HG03558 (cell line): Measurements from ENCODE around the gene ZNF549.
"Not testable (repeated sequence)": the region's sequence is repeated elsewhere in the genome, so short reads cannot be mapped to it uniquely, and the experiment has no call there.

ENCODE experiments used
- ATAC-seq: cut with Tn5 transposase; IDR thresholded peaks from one replicate; pipeline ENCODE4 v1.9.1; 2021; ENCODE audit warnings: moderate number of reproducible peaks; ENCODE audit not compliant: unreplicated experiment; ENCODE audit errors: extremely low read depth

Gene ZNF549

DNA sequence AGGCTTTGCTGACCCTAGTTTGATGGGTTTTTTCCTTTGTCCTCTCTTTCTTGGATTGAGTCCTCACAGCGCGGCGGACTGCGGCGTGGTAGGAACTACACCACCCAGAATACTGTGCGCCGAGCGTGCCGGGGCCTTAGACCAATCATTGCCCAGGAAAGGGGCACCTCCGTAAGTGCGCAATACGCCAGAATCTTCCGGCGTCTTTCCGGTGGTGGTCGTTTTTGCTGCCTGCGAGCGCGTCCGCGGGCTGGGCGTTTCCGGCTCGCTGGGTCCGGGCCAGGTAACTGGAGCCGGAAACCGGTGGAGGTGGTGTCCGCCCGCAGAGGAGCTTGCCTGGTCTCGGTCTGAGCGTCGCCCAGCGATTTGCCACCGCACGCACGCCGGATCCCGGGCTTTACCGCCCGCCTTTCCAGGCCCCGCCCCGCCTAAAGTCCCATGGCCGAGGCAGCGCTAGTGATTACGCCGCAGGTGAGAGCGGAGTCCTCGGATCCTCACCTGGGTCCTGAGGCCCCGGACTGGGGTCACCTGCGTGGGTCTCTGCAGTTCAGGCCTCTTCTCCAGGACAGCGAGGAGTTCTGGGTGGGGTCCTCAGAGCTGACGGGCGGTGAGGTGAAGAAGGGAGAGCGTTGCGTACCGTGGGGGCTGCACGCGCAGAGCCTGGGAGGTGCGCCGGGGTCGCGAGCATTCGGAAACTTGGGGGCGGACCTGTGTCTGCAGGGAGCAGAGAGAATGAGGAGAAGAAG, at the start of gene ZNF549:
TSS of gene ZNF549 (plus strand) at position 221 of the 746 bp plus-strand sequence. CDS start at position 439, 218 bp downstream.
- ATAC-seq: peak; percentile 93

DNA sequence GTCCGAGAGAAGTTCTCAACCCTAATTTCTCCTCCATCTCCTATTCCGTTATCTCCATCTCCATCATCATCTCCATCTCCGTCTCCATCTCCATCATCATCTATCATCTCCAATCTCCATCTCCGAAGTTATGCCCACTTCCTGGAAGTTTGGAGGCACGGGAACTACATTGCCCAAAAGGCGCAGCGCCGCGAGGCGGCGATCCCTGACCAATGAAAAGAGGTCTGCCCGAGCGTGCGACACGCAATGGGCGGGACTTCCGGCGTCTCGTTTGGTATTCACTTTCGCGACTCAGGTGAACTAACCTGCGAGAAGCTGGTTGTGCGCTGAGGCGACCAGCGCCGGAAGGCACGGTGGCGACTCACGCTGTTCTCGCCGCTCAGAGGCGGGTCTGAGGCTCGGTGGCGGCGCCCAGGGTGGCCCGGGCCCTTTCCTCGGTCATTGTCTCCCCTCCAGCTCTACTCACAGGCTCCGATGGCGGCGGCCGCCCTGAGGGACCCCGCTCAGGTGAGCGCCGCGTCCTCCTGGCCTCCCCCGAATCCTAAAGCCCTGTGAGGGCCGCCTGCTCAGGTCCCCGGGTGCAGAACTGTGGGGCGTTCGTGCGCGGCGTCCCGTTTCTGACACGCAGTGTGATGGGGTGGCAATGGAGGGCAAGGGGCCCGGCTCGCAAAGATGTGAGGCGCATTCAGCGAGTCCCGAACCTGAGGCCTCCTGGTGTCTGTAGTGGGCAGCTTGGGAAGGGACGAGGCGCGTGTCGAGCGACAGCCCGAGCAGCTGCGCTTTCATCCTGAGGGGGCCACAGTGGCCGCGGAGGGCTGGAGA, 39.5 kb upstream of the ZNF549 start, which contains the start of gene ZNF419:
TSS of gene ZNF419 (plus strand) at position 274 of the 822 bp plus-strand sequence. CDS start at position 475, 201 bp downstream.
- peak; percentile 87 for ATAC-seq

DNA sequence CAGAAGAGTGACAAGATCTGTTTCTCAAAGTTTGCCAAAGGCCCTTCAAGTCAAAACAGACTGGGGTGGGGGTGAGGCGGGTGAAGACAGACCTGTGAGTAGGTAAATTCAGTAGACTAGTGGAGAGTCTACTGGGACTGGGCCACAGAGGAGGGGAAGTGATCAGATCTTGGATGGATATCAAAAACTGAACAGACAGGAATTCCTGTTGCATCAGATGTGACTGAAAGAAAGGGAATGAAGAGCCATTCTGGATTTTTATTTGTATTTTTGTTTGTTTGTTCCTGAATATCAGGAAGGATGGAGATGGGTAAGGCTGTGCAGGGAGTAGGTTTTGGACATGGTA, 38.9 kb upstream of the ZNF549 start:
- not testable (repeated sequence) for ATAC-seq

GRCh38 chr19:57499332-57499679, 27.9 kb upstream of the ZNF549 start:
- not testable (repeated sequence) for ATAC-seq

DNA sequence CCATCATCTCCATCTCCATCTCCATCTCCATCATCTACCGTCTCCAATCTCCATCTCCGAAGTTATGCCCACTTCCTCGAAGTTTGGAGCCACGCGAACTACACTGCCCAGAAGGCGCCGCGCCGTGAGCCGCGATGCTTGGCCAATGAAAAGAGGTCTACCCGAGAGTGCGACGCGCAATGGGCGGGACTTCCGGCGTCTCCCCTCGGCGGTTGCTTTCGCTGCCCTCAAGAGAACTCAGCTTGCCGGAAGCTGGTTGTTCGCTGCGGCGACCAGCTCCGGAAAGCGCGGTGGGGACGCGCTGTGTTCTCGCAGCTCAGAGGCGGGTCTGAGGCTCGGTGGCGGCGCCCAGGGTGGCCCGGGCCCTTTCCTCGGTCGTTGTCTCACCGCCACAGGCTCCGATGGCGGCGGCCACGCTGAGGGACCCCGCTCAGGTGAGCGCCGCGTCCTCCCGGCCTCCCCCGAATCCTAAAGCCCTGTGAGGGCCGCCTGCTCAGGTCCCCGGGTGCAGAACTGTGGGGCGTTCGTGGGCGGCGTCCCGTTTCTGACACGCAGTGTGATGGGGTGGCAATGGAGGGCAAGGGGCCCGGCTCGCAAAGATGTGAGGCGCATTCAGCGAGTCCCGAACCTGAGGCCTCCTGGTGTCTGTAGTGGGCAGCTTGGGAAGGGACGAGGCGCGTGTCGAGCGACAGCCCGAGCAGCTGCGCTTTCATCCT, 27.3 kb upstream of the ZNF549 start, which contains the start of gene ZNF773:
TSS of gene ZNF773 (plus strand) at position 259 of the 716 bp plus-strand sequence. CDS start at position 402, 143 bp downstream.
- ATAC-seq: peak; percentile 94

- not testable (repeated sequence) for ATAC-seq
Measured at GRCh38 chr19:57500400-57500799, 26.8 kb upstream of the ZNF549 start.

DNA sequence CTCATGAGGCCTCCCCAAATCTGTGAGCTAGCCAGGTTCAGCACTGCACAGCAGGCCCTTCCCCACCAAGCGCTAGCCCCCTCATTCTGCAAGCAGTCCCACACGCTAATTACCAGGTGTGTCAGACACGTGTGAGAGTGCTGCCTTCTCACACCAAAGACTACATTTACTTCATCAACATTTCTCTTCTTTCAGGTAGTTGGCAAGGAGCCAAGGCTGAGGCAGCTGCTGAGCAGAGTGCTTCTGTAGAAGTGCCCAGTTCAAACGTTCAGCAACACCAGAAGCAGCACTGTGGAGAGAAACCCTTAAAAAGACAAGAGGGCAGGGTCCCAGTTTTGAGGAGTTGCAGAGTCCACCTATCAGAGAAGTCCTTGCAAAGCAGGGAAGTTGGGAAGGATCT, 21.0 kb upstream of the ZNF549 start:
- no peak for ATAC-seq

GRCh38 chr19:57511484-57511883, 15.7 kb upstream of the ZNF549 start:
- ATAC-seq: no peak

DNA sequence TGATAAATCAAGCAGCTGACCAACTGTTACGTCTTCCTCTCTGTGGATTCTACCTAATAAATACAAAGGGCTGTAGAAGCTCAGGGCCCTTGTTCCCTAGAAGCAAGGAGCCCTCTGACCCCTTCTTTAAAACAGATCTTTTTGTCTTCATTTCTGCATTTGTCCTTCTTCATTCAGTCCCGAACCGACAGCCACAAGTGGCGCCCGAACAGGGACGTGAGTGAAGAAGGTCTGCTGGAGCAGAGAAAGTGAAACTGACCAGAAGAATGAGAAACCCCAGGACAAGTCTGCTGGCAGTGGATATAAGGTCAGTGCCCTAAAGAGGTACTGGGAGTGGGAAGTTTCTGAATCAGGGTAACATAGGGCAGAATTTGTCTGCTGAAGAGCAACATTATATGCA, 14.3 kb upstream of the ZNF549 start:
- no peak for ATAC-seq

- ATAC-seq: no peak
Measured at GRCh38 chr19:57515255-57515654, 11.9 kb upstream of the ZNF549 start.

- ATAC-seq: not testable (repeated sequence)
Measured at GRCh38 chr19:57518021-57518420, 9.1 kb upstream of the ZNF549 start.

GRCh38 chr19:57537953-57538547, 10.9 kb downstream of the ZNF549 start:
- ATAC-seq: no peak

DNA sequence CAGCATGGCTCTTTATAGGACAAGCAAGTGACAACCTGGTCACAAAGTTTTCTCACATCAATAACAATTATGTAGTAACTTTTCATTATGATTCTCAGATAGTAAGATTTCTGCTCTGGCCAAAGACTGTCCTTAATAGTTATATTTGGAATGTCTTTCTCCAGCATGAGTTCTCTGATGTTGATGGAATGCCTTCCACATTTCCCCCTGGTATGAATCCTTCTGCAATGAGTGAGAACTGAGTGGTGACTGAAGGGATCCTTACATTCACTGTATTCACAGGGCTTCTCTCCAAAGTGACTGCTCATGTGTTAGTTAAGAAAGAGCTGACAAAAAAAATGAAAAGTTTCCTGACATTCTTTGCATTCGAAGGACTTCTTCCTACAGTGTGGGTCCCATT, 19.4 kb downstream of the ZNF549 start:
- ATAC-seq: no peak

- no peak for ATAC-seq
Measured at GRCh38 chr19:57552432-57552831, 25.3 kb downstream of the ZNF549 start.

- ATAC-seq: no peak
Measured at GRCh38 chr19:57557659-57558058, 30.5 kb downstream of the ZNF549 start.

- no peak for ATAC-seq
Measured at GRCh38 chr19:57558525-57558924, 31.4 kb downstream of the ZNF549 start.

DNA sequence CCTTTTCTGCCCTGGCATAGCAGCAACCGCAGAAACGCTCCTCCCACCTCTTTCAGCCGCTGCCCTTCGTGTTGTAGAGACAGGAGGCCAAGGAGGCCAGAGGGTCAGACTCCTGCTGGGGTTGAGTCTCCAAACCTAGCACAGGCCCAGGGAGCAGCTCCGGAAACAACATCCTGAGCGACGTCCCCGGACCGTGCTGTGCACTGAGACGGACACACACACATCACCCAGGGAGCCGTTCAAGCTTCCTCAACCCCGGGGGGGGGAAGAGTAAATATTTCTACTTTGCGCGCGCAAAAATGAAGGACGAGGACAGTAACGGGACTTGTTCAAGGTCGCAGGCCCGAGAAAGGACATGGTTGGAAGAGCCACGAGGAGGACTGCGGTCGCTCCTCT, 31.9 kb downstream of the ZNF549 start:
- ATAC-seq: no peak

DNA sequence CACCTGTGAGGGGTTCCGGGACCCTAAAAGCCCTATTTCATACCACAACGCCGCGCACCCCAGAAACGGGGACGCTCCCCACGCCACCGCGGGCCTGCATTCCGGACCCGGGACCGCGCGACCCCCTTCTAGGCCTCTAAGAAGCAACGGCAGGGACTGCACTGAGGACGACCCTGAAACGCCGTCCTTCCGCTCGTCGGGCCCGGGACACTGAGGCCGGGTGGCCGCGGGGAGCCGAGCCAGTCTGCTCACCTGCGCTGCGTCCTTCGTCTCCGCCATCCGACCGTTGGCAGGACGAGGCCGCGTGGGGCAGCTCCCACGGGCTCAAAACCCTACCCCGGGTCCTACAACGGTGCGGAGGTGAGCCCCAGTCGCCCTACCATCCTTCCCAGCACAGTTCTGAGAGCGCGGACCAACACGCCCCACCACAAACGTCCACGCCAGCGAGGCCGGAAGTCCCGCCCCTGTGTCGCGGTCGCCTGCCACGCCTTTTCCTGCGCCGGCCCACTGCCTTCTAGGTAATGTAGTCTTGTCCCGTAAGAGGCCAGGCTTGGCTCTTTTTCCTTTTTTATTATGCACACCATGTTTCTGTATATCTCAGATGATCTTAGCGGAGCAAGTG, 32.4 kb downstream of the ZNF549 start, which contains the start of gene ZNF550:
TSS of gene ZNF550 (minus strand) at position 460 of the 622 bp plus-strand sequence. CDS start at position 279, 181 bp downstream.
- ATAC-seq: no peak

DNA sequence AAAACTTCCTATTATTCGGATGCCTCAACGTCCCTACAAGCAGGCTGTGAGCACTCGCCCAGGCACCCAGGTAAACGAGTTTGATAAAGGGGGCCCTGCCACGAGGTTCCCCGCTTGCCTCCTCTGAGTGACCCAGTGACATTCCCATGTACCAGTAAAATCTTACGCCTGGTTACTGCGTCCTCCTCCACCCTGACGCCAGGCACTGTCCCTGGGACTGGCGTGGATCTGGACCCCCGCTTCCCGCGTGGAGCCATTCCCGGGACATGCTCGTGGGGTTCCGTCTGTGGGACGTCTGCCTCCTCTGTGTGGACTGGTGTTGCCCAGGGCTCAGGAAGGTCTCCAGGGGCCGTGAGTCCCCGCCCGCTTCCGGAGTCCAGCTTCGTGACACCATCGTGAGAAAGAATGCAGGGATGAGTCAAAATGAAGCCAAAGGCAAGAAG, 32.9 kb downstream of the ZNF549 start:
- ATAC-seq: no peak

GRCh38 chr19:57563547-57563946, 36.4 kb downstream of the ZNF549 start:
- no peak for ATAC-seq
